HepG2 (cell line): ENCODE results near the gene ZNF513. TPM values are rescaled to one million over a fixed set of nuclear protein-coding genes. Genes with fewer than 3 reads are reported as not detected.

Source experiments
- ATF6 ChIP-seq: sonication (generic); formaldehyde crosslinking; conservative IDR thresholded peaks from 2 replicates; pipeline ENCODE4 v1.4.0; 2020; ENCODE audit warnings: missing genetic modification reagents
- CBX1 ChIP-seq: IDR thresholded peaks from one replicate; pipeline ENCODE4 v1.6.1; 2016; ENCODE audit warnings: antibody characterized with exemption, low read depth
- CHD2 ChIP-seq: IDR thresholded peaks from 2 replicates; pipeline ENCODE4 v1.6.1; 2011; ENCODE audit warnings: low read depth, low read length, improper control_type of control experiment
- MXI1 ChIP-seq: IDR thresholded peaks from 3 replicates; pipeline ENCODE4 v1.6.1; 2012; ENCODE audit warnings: low read depth, low read length, inconsistent platforms, borderline replicate concordance
- NKX3-1 ChIP-seq: sonication (generic); formaldehyde crosslinking; IDR thresholded peaks from 2 replicates; pipeline ENCODE4 v1.5.0; 2020; ENCODE audit warnings: missing genetic modification reagents
- RFX5 ChIP-seq: IDR thresholded peaks from 2 replicates; pipeline ENCODE4 v1.6.1; 2011; ENCODE audit warnings: low read depth, low read length, improper control_type of control experiment
- YY1 ChIP-seq: IDR thresholded peaks from 2 replicates; pipeline ENCODE4 v1.6.1; 2011; ENCODE audit warnings: low read length, low read depth, moderate library complexity, mild to moderate bottlenecking; ENCODE audit not compliant: insufficient read depth, insufficient replicate concordance
- ZBTB39 ChIP-seq: sonication (generic); formaldehyde crosslinking; IDR thresholded peaks from 2 replicates; pipeline ENCODE4 v1.5.0; 2020; ENCODE audit warnings: missing genetic modification reagents
- ZMYM2 ChIP-seq: sonication (generic); formaldehyde crosslinking; IDR thresholded peaks from 2 replicates; pipeline ENCODE4 v1.8.0; 2022; ENCODE audit warnings: mild to moderate bottlenecking, missing genetic modification reagents
- ZNF274 ChIP-seq: sonication (generic); formaldehyde crosslinking; IDR thresholded peaks from 2 replicates; pipeline ENCODE4 v1.5.1; 2020; ENCODE audit warnings: mild to moderate bottlenecking, missing genetic modification reagents
- ZNF335 ChIP-seq: sonication (generic); formaldehyde crosslinking; IDR thresholded peaks from 2 replicates; pipeline ENCODE4 v1.4.0; 2020; ENCODE audit warnings: missing genetic modification reagents
- ZNF343 ChIP-seq: sonication (generic); formaldehyde crosslinking; IDR thresholded peaks from 2 replicates; pipeline ENCODE4 v1.4.0; 2020; ENCODE audit warnings: mild to moderate bottlenecking, missing genetic modification reagents
- ZNF407 ChIP-seq: sonication (generic); formaldehyde crosslinking; IDR thresholded peaks from one replicate; pipeline ENCODE4 v1.5.1; 2020; ENCODE audit warnings: mild to moderate bottlenecking, missing genetic modification reagents; ENCODE audit errors: not compliant biosample characterization
- ZNF484 ChIP-seq: sonication (generic); formaldehyde crosslinking; IDR thresholded peaks from 2 replicates; pipeline ENCODE4 v1.5.1; 2020; ENCODE audit warnings: mild to moderate bottlenecking, low read depth, missing genetic modification reagents, borderline replicate concordance
- ZNF510 ChIP-seq: sonication (generic); formaldehyde crosslinking; IDR thresholded peaks from 2 replicates; pipeline ENCODE4 v1.4.0; 2020; ENCODE audit warnings: low read depth, mild to moderate bottlenecking, missing genetic modification reagents
- ZNF816 ChIP-seq: sonication (generic); formaldehyde crosslinking; IDR thresholded peaks from 2 replicates; pipeline ENCODE4 v1.8.0; 2022; ENCODE audit warnings: missing genetic modification reagents, mild to moderate bottlenecking, borderline replicate concordance
- polyA plus RNA-seq, 8 experiments: library from polyadenylated mRNA; depleted of rRNA in 3 of 8; stranded (reverse) in 7 of 8; unstranded in 1 of 8; fragments of >200 nt; fragmentation: Illumina TruSeq in 4 of 8; extraction: Trizol in 4 of 8; gene quantifications; 2 replicates each; pipeline versions ENCODE4 v1.2.1 to v1.2.3, GENCODE V29; 2011 to 2016; ENCODE audit warnings: low read depth in 4 of 8, missing spikeins in 1 of 8, mixed read lengths in 1 of 8; ENCODE audit not compliant: insufficient read depth in 1 of 8
- total RNA-seq, 5 experiments: library from RNA; depleted of rRNA; stranded (reverse); fragments of >200 nt; fragmentation: Illumina TruSeq; extraction: Trizol; gene quantifications; 2 replicates each; pipeline ENCODE4 v1.2.3, GENCODE V29; 2016; ENCODE audit warnings: low read depth in 1 of 5

ZNF513 gene
- total and polyA plus RNA-seq, 2 of the 13 experiments (the other 11 are each of a cell fraction or from before 2014, with no cell fraction given), result 4.9 to 6.3 TPM

GRCh38 chr2:27370026-27370815 lies 10.3 kb downstream of the ZNF513 start, which contains the start of the genes EIF2B4 and SNX17 (continued):
- TF ChIP-seq ZNF274 (CRISPR knock-in tag) (no peak; the same call in 1 of the 2 replicates), ZMYM2 (CRISPR knock-in tag) (peak; percentile 56; the same call in 1 of the 2 replicates), NKX3-1 (CRISPR knock-in tag) (peak; percentile 95), ZBTB39 (CRISPR knock-in tag) (peak; percentile 91), MXI1 (peak; percentile 86), ZNF484 (0 out of 2 replicates have a peak, but pooled peaks have one; percentile 51), ZNF816 (peak; percentile 86; the same call in 1 of the 2 replicates), ZNF343 (CRISPR knock-in tag) (peak; percentile 80), RFX5 (no peak; the same call in 1 of the 2 replicates), ATF6 (CRISPR knock-in tag) (0 out of 2 replicates have a peak, but pooled peaks have one; percentile 33), ZNF510 (CRISPR knock-in tag) (peak; percentile 26; the same call in 1 of the 2 replicates), CBX1 (peak; percentile 97), ZNF407 (peak; percentile 93), ZNF335 (CRISPR knock-in tag) (peak; percentile 93), YY1 (peak; percentile 96), CHD2 (peak; percentile 56; the same call in 1 of the 2 replicates)
